ENCODE results near the gene PSMD9.
"Not testable (repeated sequence)": the region's sequence is repeated elsewhere in the genome, so short reads cannot be mapped to it uniquely, and the experiment has no call there.

Gene PSMD9

GRCh38 chr12:121888478-121889273 lies at the start of gene PSMD9:
TSS of gene PSMD9 (plus strand) at chr12:121888790. CDS start at chr12:121888857, 67 bp downstream.
- peak; percentile 90 for DNase-seq

- DNase-seq, result peak; percentile 84
Measured at GRCh38 chr12:121839106-121839992, 49.2 kb upstream of the PSMD9 start.

GRCh38 chr12:121839993-121840761 lies 48.4 kb upstream of the PSMD9 start:
- no peak for DNase-seq

- DNase-seq, result no peak
Measured at GRCh38 chr12:121843236-121843982, 45.2 kb upstream of the PSMD9 start.

GRCh38 chr12:121845701-121846100 lies 42.9 kb upstream of the PSMD9 start:
- DNase-seq, result no peak

GRCh38 chr12:121849211-121849610 lies 39.4 kb upstream of the PSMD9 start:
- DNase-seq, result no peak

GRCh38 chr12:121849665-121850064 lies 38.9 kb upstream of the PSMD9 start:
- no peak for DNase-seq

GRCh38 chr12:121852392-121852791 lies 36.2 kb upstream of the PSMD9 start:
- not testable (repeated sequence) for DNase-seq

GRCh38 chr12:121857322-121858246 lies 31.0 kb upstream of the PSMD9 start:
- DNase-seq, result no peak

GRCh38 chr12:121858318-121858661 lies 30.3 kb upstream of the PSMD9 start:
- no peak for DNase-seq

GRCh38 chr12:121858662-121859572 lies 29.7 kb upstream of the PSMD9 start, which contains the start of gene HPD:
TSS of gene HPD (minus strand) at chr12:121858859. CDS start at chr12:121858823, 36 bp downstream.
- no peak for DNase-seq

GRCh38 chr12:121860257-121860656 lies 28.3 kb upstream of the PSMD9 start:
- DNase-seq, result no peak

- DNase-seq, result not testable (repeated sequence)
Measured at GRCh38 chr12:121860699-121861098, 27.9 kb upstream of the PSMD9 start.

GRCh38 chr12:121861636-121862254 lies 26.8 kb upstream of the PSMD9 start:
- DNase-seq, result no peak

- DNase-seq, result no peak
Measured at GRCh38 chr12:121866331-121866730, 22.3 kb upstream of the PSMD9 start.

GRCh38 chr12:121869229-121869628 lies 19.4 kb upstream of the PSMD9 start:
- DNase-seq, result not testable (repeated sequence)

GRCh38 chr12:121871467-121871866 lies 17.1 kb upstream of the PSMD9 start:
- no peak for DNase-seq

GRCh38 chr12:121872546-121873215 lies 15.9 kb upstream of the PSMD9 start:
- peak; percentile 15 for DNase-seq

- DNase-seq, result no peak
Measured at GRCh38 chr12:121873216-121873569, 15.4 kb upstream of the PSMD9 start.
